Kidney epithelial cell (primary cell): ENCODE data around the gene LEPROT. TPM values are rescaled to one million over a fixed set of nuclear protein-coding genes. Genes with fewer than 3 reads are reported as not detected.

Experiments used
- DNase-seq: peaks from one replicate; pipeline ENCODE4 v3.0.0-alpha.2; 2010; ENCODE audit warnings: low read depth
- H3K27me3 ChIP-seq: 2 replicates; pipeline ENCODE4 v1.6.0; 2011; ENCODE audit warnings: low read length; ENCODE audit not compliant: control insufficient read depth, insufficient read depth
- H3K36me3 ChIP-seq: 2 replicates; pipeline ENCODE4 v1.5.1; 2011; ENCODE audit warnings: low read length; ENCODE audit not compliant: control insufficient read depth, insufficient read depth
- H3K4me3 ChIP-seq: 2 replicates; pipeline ENCODE4 v1.5.1; 2011; ENCODE audit warnings: low read depth, mild to moderate bottlenecking, control low read depth, low read length
- total RNA-seq: library from RNA; depleted of rRNA; stranded (reverse); fragments of >200 nt; gene quantifications from 2 replicates; pipeline ENCODE4 v1.2.3, GENCODE V29; 2015
- TF ChIP-seq, protein P1 (sequence below): IDR thresholded peaks from 2 replicates; pipeline ENCODE4 v1.5.1; 2011; ENCODE audit warnings: mild to moderate bottlenecking, moderate library complexity, low read length, control low read depth, inconsistent platforms; ENCODE audit not compliant: insufficient read depth, poor library complexity, severe bottlenecking

The LEPROT gene
- total RNA-seq, 1 donor from 2014 or later: 59.6 TPM

DNA sequence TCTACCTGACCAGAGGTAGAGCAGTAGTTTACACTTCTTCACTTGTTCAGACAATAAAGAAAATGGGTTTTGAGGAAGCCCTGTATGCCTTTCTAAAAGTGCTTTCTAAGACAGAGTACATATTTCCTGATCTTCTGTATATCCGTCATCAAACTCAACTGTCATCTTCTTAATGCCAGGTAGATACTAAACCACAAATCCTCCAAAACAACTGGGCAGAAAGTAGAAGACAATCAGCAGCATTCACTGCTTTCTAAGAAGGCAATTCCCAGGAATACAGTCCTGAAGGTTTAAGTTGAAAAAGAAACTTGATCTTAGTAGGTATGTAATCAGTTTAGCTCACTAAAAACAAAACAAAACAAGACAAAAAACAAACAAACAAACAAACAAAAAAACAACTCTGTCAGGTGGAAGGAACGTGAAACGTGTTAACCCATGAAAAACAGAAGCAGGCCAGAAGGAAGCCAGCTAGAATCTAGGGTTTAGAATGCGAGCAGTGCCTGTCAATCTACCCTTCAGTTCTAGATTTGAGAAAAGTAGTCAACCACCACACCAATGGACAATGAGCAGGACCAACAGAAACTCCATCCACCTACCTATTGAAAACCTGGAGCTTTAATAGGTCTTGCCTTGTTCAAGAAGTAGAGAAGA is 59.2 kb downstream of the LEPROT start:
- TF ChIP-seq, protein P1, sequence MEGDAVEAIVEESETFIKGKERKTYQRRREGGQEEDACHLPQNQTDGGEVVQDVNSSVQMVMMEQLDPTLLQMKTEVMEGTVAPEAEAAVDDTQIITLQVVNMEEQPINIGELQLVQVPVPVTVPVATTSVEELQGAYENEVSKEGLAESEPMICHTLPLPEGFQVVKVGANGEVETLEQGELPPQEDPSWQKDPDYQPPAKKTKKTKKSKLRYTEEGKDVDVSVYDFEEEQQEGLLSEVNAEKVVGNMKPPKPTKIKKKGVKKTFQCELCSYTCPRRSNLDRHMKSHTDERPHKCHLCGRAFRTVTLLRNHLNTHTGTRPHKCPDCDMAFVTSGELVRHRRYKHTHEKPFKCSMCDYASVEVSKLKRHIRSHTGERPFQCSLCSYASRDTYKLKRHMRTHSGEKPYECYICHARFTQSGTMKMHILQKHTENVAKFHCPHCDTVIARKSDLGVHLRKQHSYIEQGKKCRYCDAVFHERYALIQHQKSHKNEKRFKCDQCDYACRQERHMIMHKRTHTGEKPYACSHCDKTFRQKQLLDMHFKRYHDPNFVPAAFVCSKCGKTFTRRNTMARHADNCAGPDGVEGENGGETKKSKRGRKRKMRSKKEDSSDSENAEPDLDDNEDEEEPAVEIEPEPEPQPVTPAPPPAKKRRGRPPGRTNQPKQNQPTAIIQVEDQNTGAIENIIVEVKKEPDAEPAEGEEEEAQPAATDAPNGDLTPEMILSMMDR: no peak
- Histone ChIP-seq H3K4me3 (no peak overlapping the region), H3K27me3 (no peaks in the 10 kb centered on the region)

DNA sequence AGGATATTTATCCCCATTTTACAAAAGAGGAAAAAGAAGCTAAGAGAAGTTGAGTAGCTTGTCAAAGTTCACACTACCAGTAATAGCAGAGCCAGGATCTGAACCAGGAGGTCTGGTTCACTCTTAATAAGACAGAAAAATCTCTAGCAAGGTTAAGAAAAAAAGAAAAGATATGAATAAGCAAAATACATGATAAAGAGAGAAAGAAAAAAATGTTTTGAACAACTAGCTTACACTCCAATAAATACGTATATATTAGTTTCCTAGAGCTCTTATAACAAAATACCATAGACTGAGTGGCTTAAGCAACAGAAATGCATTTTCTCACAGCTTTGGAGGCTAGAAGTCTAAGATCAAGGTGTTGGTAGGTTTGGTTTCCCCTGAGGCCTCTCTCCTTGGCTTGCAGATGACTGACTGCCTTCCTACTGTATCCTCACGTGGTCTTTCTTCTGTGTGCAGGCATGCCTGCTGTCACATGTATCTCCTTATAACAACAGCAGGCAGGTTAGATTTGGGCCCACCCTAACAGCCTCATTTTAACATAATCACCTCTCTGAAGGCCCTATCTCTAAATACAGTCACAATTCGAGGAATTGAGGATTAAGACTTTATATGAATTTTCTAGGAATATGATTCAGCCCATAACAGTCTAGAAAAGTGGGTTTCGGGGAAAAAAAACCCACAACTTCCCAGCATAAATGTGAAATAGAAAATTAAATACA is 60.4 kb downstream of the LEPROT start:
- TF ChIP-seq, protein P1: no peak
- no peak overlapping the region for H3K4me3 ChIP-seq
- no peak for DNase-seq
- no peaks in the 10 kb centered on the region for H3K36me3 ChIP-seq
- no peaks in the 10 kb centered on the region for H3K27me3 ChIP-seq

More for the DNA sequence above, 59.2 kb downstream of the LEPROT start:
- H3K36me3 ChIP-seq: no peaks in the 10 kb centered on the region
- no peak for DNase-seq

DNA sequence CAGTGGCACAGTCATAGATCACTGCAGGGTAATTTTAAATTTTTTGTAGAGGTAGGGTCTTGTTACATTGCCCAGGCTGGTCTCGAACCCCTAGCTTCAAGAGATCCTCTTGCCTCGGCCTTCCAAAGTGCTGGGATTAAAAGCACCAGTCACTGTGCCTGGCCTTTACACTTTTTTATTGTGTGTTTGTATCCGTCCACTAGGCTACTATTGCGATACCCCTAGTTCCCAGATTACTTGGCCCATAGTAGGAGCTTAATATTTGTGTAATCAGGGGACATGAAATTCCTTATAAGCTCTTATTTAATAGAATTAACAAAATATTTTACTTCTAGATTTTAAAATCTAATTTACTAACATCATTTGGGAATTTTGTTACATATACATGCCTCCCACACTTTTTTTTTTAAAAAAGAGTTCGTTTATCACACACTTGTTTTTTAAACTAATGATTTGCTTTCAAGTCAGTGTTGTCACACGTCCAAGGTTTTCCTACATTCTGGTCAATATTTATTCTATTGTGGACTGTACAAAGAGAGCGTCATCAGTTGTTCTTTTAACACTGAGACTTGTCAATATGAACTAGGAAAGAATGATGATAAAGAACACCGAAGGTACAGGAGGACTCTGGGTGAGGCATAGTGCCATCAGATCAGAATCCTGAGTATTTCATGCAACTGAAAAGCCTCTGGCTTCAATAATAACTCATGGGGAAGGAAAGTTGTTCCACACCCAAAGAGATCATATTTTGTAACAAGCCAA is 63.7 kb downstream of the LEPROT start:
- H3K27me3 ChIP-seq: no peaks in the 10 kb centered on the region
- TF ChIP-seq, protein P1: no peak
- no peak overlapping the region for H3K4me3 ChIP-seq
- no peaks in the 10 kb centered on the region for H3K36me3 ChIP-seq
- DNase-seq: no peak

Other genes starting within 250 kb of the LEPROT start
- 4.4 and 8.3 TPM in 2 replicates for gene DNAJC6, start 111.1 kb upstream of the LEPROT start, total RNA-seq
- 10.2 and 11.6 TPM in 2 replicates for gene LEPR, start within 50 bp of the LEPROT start, total RNA-seq